Neural progenitor cell (in vitro differentiated cells): Measurements from ENCODE around the gene RNPEP.

Experiments
- CTCF ChIP-seq: fragments of 200-600 bp; sonication (generic); IDR thresholded peaks from 2 replicates; pipeline ENCODE4 v1.5.1; 2017; ENCODE audit warnings: antibody characterized with exemption, mild to moderate bottlenecking
- EZH2 ChIP-seq: fragments of 200-600 bp; sonication (generic); IDR thresholded peaks from 2 replicates; pipeline ENCODE4 v1.6.1; 2017; ENCODE audit warnings: antibody characterized with exemption, mild to moderate bottlenecking, moderate library complexity

GRCh38 chr1:202011994-202012393 lies 29.5 kb downstream of the RNPEP start:
- no peak for TF ChIP-seq EZH2
- no peak for TF ChIP-seq CTCF
